Osteocyte (in vitro differentiated cells): ENCODE measurements around the gene EPHB1. TPM values are rescaled to one million over a fixed set of nuclear protein-coding genes. Genes with fewer than 3 reads are reported as not detected.

Source experiments
- DNase-seq: peaks from one replicate; pipeline ENCODE4 v3.0.0; 2021; ENCODE audit warnings: mixed read lengths; ENCODE audit not compliant: unreplicated experiment; ENCODE audit errors: extremely low spot score
- H3K27ac Mint-ChIP-seq: one replicate; pipeline ENCODE4 v1.8.0; 2021; ENCODE audit warnings: mild to moderate bottlenecking, mixed read lengths; ENCODE audit not compliant: unreplicated experiment
- H3K27me3 Mint-ChIP-seq: one replicate; pipeline ENCODE4 v1.8.0; 2021; ENCODE audit warnings: mixed read lengths; ENCODE audit not compliant: unreplicated experiment
- H3K36me3 Mint-ChIP-seq: one replicate; pipeline ENCODE4 v1.8.0; 2021; ENCODE audit warnings: mixed read lengths; ENCODE audit not compliant: unreplicated experiment
- H3K4me1 Mint-ChIP-seq: one replicate; pipeline ENCODE4 v1.8.0; 2021; ENCODE audit warnings: mixed read lengths; ENCODE audit not compliant: unreplicated experiment
- H3K4me3 Mint-ChIP-seq: one replicate; pipeline ENCODE4 v1.8.0; 2021; ENCODE audit warnings: mild to moderate bottlenecking, moderate library complexity, mixed read lengths; ENCODE audit not compliant: unreplicated experiment
- H3K9me3 Mint-ChIP-seq: one replicate; pipeline ENCODE4 v1.8.0; 2021; ENCODE audit warnings: mixed read lengths; ENCODE audit not compliant: unreplicated experiment
- total RNA-seq: library from RNA; stranded (reverse); gene quantifications from 2 replicates; pipeline ENCODE4 v1.2.1, GENCODE V29; 2021
- TF ChIP-seq, protein P1 (sequence below): fragments of 200-600 bp; sonication (generic); IDR thresholded peaks from 2 replicates; pipeline ENCODE4 v1.5.0; 2021; ENCODE audit warnings: antibody characterized with exemption, mild to moderate bottlenecking, moderate library complexity

Gene EPHB1
- total RNA-seq, 1 donor from 2014 or later, result 0.75 TPM

GRCh38 chr3:135249186-135249585 is 454.1 kb downstream of the EPHB1 start:
- H3K36me3 Mint-ChIP-seq, result no peaks in the 10 kb centered on the region
- H3K9me3 Mint-ChIP-seq, result no peaks in the 10 kb centered on the region
- no peaks in the 10 kb centered on the region for H3K4me1 Mint-ChIP-seq
- TF ChIP-seq, protein P1, sequence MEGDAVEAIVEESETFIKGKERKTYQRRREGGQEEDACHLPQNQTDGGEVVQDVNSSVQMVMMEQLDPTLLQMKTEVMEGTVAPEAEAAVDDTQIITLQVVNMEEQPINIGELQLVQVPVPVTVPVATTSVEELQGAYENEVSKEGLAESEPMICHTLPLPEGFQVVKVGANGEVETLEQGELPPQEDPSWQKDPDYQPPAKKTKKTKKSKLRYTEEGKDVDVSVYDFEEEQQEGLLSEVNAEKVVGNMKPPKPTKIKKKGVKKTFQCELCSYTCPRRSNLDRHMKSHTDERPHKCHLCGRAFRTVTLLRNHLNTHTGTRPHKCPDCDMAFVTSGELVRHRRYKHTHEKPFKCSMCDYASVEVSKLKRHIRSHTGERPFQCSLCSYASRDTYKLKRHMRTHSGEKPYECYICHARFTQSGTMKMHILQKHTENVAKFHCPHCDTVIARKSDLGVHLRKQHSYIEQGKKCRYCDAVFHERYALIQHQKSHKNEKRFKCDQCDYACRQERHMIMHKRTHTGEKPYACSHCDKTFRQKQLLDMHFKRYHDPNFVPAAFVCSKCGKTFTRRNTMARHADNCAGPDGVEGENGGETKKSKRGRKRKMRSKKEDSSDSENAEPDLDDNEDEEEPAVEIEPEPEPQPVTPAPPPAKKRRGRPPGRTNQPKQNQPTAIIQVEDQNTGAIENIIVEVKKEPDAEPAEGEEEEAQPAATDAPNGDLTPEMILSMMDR, result no peak
- H3K27ac Mint-ChIP-seq, result no peak overlapping the region
- H3K4me3 Mint-ChIP-seq, result no peak overlapping the region
- no peaks in the 10 kb centered on the region for H3K27me3 Mint-ChIP-seq
- peak; percentile 81 for DNase-seq

DNA sequence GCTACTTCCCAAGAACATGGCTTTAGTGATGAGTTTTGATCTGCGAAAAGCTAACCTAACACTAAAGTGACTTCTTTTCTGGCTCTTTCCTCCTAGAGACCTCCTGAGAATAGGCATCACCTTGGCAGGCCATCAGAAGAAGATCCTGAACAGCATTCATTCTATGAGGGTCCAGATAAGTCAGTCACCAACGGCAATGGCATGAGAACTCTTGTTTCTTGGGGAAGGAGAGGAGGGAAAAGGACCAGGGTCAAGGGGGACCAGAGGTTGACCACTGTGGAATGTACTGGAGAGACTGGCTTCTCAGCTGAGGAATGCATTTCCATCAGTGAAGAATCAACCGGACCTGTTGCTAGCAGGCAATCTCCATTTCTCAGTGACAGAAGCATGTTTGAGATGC is 463.9 kb downstream of the EPHB1 start:
- peak; percentile 48 for DNase-seq
- Mint-ChIP-seq H3K9me3 (peaks cover 5% of the 10 kb centered on the region), H3K4me1 (no peaks in the 10 kb centered on the region), H3K36me3 (no peaks in the 10 kb centered on the region), H3K27me3 (no peaks in the 10 kb centered on the region), H3K27ac (no peak overlapping the region), H3K4me3 (no peak overlapping the region)
- TF ChIP-seq, protein P1, result no peak

GRCh38 chr3:135260025-135260424 is 465.0 kb downstream of the EPHB1 start:
- H3K4me1 Mint-ChIP-seq, result no peaks in the 10 kb centered on the region
- H3K27ac Mint-ChIP-seq, result no peak overlapping the region
- H3K27me3 Mint-ChIP-seq, result no peaks in the 10 kb centered on the region
- TF ChIP-seq, protein P1, result no peak
- no peak for DNase-seq
- no peak overlapping the region for H3K4me3 Mint-ChIP-seq
- no peaks in the 10 kb centered on the region for H3K36me3 Mint-ChIP-seq
- peaks cover 5% of the 10 kb centered on the region for H3K9me3 Mint-ChIP-seq

DNA sequence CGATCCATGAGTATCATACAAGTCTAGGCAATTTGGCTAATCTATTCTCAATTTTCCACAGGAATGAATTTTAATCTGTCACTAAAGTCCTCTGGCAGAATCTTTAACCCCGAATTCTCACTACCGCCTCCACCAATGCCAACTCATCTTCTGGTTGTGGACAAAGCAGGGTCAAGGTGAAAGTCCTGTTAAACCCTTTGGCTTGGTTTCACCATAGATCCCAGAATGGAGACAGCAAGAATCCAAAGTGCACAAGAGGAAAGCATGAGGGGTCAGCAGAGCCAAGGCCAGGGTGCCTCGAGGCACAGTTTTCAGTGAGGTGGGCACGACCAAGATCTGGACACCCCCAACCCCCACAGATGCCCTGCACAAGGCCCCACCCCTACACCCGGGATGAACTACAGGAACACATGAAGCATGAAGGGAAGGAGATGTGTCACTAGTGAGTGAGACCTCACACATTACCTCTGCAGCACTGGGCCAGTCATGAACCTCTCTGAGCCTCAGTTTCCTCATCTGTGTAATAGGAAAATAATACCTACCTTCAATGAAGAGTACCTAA is 466.2 kb downstream of the EPHB1 start:
- Mint-ChIP-seq H3K27ac (no peak overlapping the region), H3K27me3 (no peaks in the 10 kb centered on the region), H3K4me3 (no peak overlapping the region), H3K9me3 (peaks cover 5% of the 10 kb centered on the region), H3K4me1 (no peaks in the 10 kb centered on the region), H3K36me3 (no peaks in the 10 kb centered on the region)
- DNase-seq, result no peak
- TF ChIP-seq, protein P1, result no peak

DNA sequence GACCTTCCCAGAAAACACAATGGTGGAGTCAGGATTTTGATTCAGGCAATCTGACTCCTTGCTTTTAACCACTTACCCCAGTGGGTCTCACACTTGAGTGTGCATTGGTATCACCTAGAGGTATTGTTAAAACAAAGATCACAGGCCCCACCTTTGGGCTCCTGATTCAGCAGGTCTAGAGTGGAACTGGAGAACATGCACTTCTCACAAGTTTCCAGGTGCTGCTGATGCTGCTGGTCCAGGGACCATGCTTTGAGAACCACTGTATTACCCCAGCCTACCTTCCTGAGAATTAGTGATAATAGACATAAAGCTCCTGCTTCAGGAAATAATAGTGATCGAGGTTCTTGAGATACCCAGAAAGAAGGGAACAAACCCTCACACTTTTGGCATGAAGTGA is 466.9 kb downstream of the EPHB1 start:
- H3K4me3 Mint-ChIP-seq, result no peak overlapping the region
- no peak for DNase-seq
- H3K4me1 Mint-ChIP-seq, result no peaks in the 10 kb centered on the region
- no peaks in the 10 kb centered on the region for H3K27me3 Mint-ChIP-seq
- peaks cover 5% of the 10 kb centered on the region for H3K9me3 Mint-ChIP-seq
- no peaks in the 10 kb centered on the region for H3K36me3 Mint-ChIP-seq
- no peak overlapping the region for H3K27ac Mint-ChIP-seq
- TF ChIP-seq, protein P1, result no peak
